ENCODE measurements around the gene FA2H.

Gene FA2H

DNA sequence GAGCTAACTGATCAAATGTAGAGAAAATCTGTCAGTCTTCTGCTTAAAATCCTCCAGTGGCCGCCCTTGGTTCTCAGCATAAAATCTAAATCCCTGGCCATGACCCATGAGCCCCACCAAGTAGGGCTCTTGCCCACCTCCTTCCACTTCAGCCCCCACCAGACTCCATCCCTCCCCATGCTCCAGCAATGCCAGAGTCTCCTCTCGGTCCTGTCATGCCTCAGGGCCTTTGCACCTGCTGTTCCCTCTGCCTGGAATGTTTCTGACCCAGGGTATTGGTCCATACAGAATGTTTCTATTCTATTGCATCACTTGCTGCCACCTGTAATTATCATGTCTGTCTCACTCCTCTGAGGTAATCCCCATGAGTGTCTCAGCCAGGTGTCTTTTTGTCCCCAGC is 22.4 kb downstream of the FA2H start:
- DNase-seq (ENCODE audit: insufficient read length) (no peak), FAIRE-seq (no peak)
- TF ChIP-seq POLR2AphosphoS5 (IDR thresholded peaks at IDR 0.05; ENCODE audit: low read depth, low read length) (no peak), TAF1 (IDR thresholded peaks at IDR 0.05; ENCODE audit: borderline replicate concordance, low read depth, low read length) (no peak), POLR2A (IDR thresholded peaks at IDR 0.05; ENCODE audit: low read depth, low read length) (no peak)

DNA sequence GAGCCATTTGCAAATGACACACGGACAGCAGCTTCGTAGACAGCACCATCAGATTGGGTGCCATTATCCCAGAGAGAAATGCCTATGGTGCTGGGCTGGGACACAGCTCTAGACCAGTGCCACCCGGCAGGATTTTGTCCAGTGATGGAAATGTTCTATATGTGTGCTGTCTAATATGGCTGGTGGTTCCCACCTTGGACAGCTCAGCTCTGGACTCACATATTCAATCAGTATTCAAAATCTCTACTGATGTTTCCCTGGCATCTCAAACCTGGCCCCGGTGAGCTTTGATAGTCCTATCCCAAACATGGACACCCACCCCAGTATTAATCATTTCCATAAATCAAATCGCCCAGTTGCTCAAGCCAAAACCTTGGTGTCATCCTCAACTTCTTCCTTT is 23.0 kb downstream of the FA2H start:
- no peak for FAIRE-seq
- TF ChIP-seq POLR2A (IDR thresholded peaks at IDR 0.05; ENCODE audit: low read depth, low read length) = no peak
- TF ChIP-seq TAF1 (IDR thresholded peaks at IDR 0.05; ENCODE audit: borderline replicate concordance, low read depth, low read length) = no peak
- TF ChIP-seq POLR2AphosphoS5 (IDR thresholded peaks at IDR 0.05; ENCODE audit: low read depth, low read length) = no peak
- no peak for DNase-seq (ENCODE audit: insufficient read length)

DNA sequence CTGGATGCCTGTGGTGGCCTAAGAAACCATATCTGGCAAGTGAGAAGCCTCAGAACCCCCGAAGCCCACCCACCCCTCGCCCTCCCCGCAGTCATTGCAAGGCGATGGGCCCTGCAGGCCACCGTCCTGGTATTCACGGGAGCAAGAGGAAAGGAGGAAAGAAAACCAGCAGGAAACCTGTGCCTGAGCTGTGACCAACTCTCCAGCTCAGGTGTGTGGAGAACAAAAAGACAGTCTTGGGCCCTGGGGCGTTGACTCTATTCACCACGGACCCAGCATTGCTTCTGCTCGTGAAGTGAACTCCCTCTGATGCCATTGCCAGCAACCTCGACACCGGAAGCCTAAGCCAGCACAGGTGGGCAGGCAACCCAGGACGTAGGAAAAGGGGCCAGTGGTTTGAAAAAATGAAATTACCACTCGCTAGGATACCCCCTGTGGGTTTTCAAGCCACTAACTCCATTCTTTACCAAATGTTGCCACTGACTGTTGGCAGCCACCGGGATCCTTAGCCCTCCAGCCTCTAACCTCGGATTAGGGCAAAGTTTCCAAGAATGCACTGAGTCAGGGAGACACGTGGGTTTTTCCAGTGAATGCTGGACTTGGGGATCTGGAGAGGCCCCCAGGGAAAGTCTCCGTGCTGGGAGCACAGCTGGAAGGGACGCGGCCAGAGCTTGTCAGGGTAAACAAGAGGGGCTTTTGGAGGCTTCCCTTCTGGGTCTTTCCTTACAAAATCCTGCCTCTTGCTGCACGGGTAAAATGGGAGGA is 25.1 kb downstream of the FA2H start:
- DNase-seq (ENCODE audit: insufficient read length) (no peak), FAIRE-seq (no peak)
- no peak for TF ChIP-seq POLR2A (IDR thresholded peaks at IDR 0.05; ENCODE audit: low read depth, low read length)
- TF ChIP-seq POLR2AphosphoS5 (IDR thresholded peaks at IDR 0.05; ENCODE audit: low read depth, low read length) = no peak
- no peak for TF ChIP-seq TAF1 (IDR thresholded peaks at IDR 0.05; ENCODE audit: borderline replicate concordance, low read depth, low read length)

DNA sequence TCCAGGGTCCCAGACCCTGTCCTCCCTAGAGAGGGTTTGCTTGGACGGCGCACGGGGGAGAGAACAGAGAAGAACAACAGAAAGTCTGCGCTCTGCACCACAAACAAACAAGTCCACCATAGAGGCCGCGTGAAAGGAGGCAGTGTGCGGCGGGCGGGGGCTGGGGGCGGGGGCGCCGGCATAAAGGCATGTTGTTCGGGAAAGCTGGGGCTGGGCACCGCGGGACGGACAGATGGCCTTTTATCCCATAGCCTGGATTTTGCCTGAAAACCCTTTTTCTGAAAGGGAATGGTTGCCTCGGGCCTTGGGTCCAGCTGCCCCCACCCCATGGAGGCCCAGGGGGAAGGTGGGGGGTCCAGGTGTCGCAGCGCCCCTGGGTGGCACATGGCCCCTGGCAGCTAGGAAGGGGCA is 26.0 kb downstream of the FA2H start:
- FAIRE-seq (no peak), DNase-seq (ENCODE audit: insufficient read length) (no peak)
- no peak for TF ChIP-seq POLR2A (IDR thresholded peaks at IDR 0.05; ENCODE audit: low read depth, low read length)
- TF ChIP-seq POLR2AphosphoS5 (IDR thresholded peaks at IDR 0.05; ENCODE audit: low read depth, low read length) = no peak
- TF ChIP-seq TAF1 (IDR thresholded peaks at IDR 0.05; ENCODE audit: borderline replicate concordance, low read depth, low read length) = no peak

DNA sequence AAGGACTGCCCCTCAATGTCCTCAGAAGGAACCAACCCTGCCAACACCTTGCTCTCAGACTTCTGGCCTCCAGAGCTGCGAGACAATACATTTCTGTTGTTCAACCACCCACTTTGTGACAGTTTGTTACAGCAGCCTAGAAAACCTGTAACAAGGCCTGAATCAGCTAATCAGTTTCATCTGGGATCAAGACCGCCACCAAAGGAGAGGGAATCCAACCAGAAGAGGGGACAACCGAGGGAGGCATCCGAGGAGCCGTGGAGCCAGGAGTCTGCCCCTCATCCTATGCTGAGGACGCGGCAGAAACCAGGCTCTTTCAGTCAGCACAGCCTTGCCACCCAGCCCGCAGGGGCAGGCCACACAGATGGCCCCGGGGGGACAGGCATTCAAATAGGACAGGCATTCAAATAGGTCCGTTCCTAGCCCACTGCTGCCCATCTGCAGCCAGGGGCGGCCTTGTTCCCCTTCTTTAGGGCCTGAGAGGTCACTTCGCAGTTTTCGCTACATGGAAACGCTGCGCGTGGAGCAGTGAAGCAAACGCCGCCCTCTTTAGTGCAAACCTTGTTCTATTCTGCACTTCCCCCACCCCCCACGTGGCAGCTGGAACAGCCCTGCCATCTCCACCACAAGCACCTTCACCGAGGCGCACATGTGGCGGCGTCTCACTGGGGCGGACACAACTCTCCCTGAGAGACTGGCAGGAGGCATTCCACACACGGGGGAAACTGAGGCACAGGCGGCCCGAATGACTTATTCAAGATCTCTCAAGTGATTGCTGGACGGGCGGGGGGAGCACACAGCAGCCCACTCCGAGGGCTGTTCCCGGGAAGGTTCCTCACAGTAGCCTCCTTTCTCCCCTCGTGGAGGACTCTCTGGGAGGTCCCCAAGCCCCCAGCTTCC is 26.7 kb downstream of the FA2H start:
- DNase-seq (ENCODE audit: insufficient read length) = no peak
- no peak for TF ChIP-seq TAF1 (IDR thresholded peaks at IDR 0.05; ENCODE audit: borderline replicate concordance, low read depth, low read length)
- TF ChIP-seq POLR2A (IDR thresholded peaks at IDR 0.05; ENCODE audit: low read depth, low read length) = no peak
- no peak for TF ChIP-seq POLR2AphosphoS5 (IDR thresholded peaks at IDR 0.05; ENCODE audit: low read depth, low read length)
- FAIRE-seq = no peak

DNA sequence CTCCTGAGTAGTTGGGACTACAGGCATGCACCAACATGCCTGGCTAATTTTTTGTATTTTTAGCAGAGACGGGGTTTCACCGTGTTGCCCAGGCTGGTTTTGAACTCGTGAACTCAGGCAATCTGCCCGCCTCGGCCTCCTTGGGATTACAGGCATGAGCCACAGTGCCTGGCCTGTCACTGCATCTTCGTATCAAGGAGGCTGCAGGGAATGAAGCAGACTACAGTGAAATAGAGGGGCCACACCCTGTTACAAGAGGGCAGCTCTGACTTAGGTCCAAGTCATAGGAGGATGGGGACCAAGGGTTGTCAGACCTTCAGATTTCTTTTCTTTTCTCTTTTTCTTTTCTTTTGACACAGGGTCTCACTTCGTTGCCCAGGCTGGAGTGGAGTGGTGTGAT is 28.7 kb downstream of the FA2H start:
- TF ChIP-seq POLR2A (IDR thresholded peaks at IDR 0.05; ENCODE audit: low read depth, low read length) (no peak), POLR2AphosphoS5 (IDR thresholded peaks at IDR 0.05; ENCODE audit: low read depth, low read length) (no peak), TAF1 (IDR thresholded peaks at IDR 0.05; ENCODE audit: borderline replicate concordance, low read depth, low read length) (no peak)
- FAIRE-seq (no peak), DNase-seq (ENCODE audit: insufficient read length) (no peak)

DNA sequence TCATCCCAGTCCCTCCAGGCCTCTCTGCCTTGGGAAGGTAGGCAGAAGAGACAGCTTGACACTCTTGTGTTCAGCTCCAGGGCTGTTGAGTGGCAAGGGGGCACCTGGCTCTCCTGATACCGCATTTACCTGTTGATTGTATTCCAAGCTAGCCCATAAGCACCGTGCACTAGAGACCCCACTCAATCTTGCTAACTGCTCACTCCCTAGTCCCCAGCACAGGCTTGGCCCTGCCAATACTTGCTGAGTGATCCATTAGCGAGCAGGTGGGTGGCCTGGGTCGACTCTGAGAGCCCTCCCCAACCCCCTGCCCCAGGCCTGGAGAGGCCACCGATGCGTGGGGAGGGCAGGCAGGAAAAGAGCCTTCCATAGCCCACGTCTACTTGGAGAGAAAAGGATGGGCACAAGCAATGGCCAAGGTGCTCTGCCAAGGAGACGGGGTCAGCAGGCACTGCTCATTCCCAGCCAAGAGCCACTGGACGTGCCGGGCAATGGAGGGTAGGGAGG is 29.5 kb downstream of the FA2H start:
- no peak for DNase-seq (ENCODE audit: insufficient read length)
- FAIRE-seq = no peak
- no peak for TF ChIP-seq POLR2AphosphoS5 (IDR thresholded peaks at IDR 0.05; ENCODE audit: low read depth, low read length)
- TF ChIP-seq TAF1 (IDR thresholded peaks at IDR 0.05; ENCODE audit: borderline replicate concordance, low read depth, low read length) = no peak
- no peak for TF ChIP-seq POLR2A (IDR thresholded peaks at IDR 0.05; ENCODE audit: low read depth, low read length)

DNA sequence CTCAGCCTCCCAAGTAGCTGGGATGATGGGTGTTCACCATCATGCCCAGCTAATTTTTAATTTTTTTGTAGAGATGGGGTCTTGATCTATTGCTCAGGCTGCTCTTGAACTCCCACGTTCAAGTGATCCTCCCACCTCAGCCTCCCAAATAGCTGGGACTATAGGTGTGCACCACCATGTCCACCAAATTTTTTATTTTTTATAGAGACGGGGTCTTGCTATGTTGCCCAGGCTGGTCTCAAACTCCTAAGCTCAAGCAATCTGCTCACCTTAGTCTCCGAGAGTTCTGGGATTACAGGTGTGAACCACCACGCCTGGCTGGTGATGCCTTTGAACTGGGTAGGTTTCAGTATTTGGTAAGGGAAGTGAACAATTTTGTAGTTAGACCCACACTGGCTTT is 30.1 kb downstream of the FA2H start:
- TF ChIP-seq POLR2AphosphoS5 (IDR thresholded peaks at IDR 0.05; ENCODE audit: low read depth, low read length) (no peak), POLR2A (IDR thresholded peaks at IDR 0.05; ENCODE audit: low read depth, low read length) (no peak), TAF1 (IDR thresholded peaks at IDR 0.05; ENCODE audit: borderline replicate concordance, low read depth, low read length) (no peak)
- no peak for FAIRE-seq
- DNase-seq (ENCODE audit: insufficient read length) = no peak

DNA sequence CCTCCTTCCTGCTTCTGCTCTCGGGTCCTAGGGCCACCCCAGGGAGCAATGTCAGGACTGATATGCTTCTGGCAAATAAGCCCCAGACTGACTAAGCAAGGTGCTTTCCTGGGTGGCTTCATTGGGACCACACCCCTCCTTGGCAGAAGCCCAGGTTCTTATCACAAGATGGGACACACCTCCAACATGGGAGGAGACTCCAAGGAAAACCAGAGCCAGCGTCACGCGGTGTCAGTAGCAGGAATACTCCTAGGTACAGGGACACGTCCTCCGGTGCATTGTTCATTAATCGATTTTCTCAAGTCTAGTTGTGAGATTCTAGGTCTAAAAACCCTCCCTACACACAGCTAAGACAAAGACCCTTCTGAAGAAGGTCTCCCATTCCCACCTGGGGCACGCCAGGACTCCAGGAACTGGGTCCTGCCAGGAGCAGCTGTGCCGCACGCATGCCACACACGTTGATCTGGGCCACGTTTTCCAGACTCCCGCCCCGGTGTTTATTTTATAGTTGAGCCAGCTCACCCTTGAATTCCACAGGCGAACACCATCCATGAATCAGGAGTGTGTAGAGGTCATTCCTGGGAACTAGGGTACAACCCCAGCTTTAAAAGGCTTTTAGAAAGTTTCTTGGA is 30.8 kb downstream of the FA2H start:
- FAIRE-seq = no peak
- no peak for TF ChIP-seq POLR2A (IDR thresholded peaks at IDR 0.05; ENCODE audit: low read depth, low read length)
- no peak for TF ChIP-seq POLR2AphosphoS5 (IDR thresholded peaks at IDR 0.05; ENCODE audit: low read depth, low read length)
- TF ChIP-seq TAF1 (IDR thresholded peaks at IDR 0.05; ENCODE audit: borderline replicate concordance, low read depth, low read length) = no peak
- no peak for DNase-seq (ENCODE audit: insufficient read length)

DNA sequence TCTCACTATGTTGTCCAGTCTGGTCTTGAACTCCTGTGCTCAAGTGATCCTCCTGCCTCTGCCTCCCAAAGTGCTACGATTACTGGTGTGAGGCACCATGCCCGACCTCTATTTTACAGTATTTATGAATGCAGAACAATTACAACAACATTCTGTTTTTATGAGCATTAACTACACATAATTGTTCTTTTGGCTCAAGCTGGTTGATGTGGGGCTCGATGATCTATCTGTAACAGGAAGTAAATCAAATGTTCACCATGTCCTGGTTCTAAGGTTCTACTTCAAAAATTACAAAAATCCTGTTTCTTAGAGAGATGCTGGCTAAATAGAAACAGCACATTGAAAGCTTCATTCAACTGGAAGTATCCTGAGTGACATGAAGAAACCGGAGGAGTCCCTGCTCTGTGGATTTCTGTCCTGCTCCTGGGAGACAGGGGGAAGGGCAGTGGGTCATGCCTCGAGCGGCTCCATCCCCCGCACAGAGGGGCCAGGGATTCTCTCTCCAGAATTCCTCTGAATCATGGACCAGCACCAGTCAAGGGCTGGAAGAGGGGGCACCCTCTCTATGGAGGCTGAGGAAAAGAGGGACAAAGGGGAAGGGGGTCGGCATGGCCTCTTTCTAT is 31.5 kb downstream of the FA2H start:
- no peak for DNase-seq (ENCODE audit: insufficient read length)
- FAIRE-seq = no peak
- TF ChIP-seq POLR2AphosphoS5 (IDR thresholded peaks at IDR 0.05; ENCODE audit: low read depth, low read length) = no peak

DNA sequence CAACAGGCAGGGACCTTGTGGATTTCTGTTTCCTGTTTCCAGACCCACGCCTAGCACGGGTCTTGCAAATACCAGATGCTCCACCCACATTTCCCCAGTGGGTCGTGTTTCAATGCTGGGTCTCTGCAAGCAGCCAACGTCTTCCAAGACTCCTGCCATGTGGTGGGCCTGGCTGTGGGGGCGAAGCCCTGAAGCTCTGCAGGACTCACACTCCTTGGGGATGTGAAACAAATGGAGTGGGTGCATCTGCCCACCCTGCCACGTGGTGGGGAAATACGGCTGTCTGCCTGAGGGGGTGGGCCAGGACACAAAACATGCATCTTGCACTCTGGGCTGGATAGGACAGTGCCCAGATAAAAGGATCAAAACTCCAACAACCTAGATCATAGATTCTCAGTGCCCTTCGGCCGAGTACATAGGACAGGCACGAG is 32.6 kb downstream of the FA2H start:
- no peak for TF ChIP-seq POLR2A (IDR thresholded peaks at IDR 0.05; ENCODE audit: low read depth, low read length)
- no peak for TF ChIP-seq POLR2AphosphoS5 (IDR thresholded peaks at IDR 0.05; ENCODE audit: low read depth, low read length)
- no peak for TF ChIP-seq TAF1 (IDR thresholded peaks at IDR 0.05; ENCODE audit: borderline replicate concordance, low read depth, low read length)
- FAIRE-seq = no peak
- no peak for DNase-seq (ENCODE audit: insufficient read length)

Measured in GM12892 (cell line).